ENCODE measurements around the gene FAM117A. TPM values are rescaled to one million over a fixed set of nuclear protein-coding genes. Genes with fewer than 3 reads are reported as not detected.

FAM117A gene
- total and polyA plus RNA-seq, 2 donors from 2014 or later, result 11.1 to 12.9 TPM

DNA sequence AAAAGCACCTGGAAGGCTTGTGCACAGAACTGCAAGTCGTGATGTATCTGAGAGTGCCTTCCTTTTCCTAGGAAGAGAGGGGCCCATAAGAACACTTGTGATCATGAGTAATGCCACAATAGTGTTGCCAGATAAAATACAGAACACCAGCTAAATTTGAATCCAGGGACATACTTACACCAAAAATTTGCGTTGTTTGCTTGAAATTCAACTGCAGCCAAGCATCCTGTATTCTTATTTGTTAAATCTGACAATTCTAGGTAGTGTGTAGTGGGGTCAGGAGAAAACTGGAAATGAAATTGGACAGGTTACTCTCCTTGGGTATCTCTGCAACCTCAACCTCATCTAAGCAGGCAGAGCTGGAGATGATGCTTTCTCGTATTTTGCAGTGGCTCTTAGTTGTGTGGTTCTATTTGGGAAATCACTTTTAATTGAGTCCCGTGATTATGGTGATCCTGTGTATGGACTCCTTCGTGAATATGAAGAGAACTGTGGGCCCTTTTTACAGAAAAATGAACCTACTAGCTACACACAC, 68.2 kb downstream of the FAM117A start:
- no peak for FAIRE-seq

DNA sequence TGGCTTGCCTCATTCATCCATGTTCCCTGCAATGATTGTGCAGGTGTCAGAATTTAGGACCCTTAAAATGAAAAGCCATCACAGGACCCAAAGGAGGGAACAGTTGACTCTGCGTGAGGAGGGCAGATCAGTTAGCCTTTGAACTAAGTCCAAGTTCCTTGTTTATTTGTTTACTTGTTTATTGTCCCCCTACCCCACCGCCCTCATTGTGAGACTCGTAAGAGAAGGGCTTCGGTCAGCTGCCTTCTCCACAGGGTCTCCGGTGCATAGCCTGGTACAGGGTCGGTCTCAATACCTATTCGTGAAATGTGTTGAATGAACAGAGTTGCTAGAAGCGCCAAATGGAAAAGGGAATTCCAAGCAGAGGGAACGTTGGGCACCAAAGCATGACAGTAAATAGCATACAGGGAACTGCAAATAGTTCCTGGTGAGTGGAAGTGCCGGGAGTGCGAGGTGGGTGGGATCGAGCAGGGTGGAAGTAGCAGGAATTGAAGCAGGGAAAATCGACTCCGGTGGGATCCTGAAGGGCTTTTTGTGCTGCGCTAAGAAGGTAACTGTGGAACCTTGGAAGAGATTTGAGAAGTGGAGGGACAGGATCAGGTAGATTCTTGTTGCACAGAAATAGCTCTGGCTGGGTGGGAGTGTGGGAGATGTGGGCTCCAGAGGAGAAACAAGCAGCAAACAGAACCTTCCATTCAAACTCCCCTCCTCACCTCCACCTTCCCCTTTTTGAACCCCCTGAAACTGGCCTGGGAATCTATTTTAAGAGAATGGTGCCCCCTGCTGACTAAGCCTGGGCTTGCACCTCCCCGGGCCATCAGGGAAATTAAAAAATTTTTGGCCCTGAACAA, 68.9 kb downstream of the FAM117A start:
- DNase-seq, result peak in 3 of 5 donors; percentile 50 to 64 (median 59)
- H3K27me3 ChIP-seq (ENCODE audit: control insufficient read depth, insufficient read depth, low read length), result no peaks in the 10 kb centered on the region
- no peak overlapping the region for H3K4me3 ChIP-seq (ENCODE audit: low read length in 3 of 3)
- no peaks in the 10 kb centered on the region for H3K9me3 ChIP-seq (ENCODE audit: control insufficient read depth in 2 of 3, insufficient read depth in 1 of 3, low read length in 3 of 3)
- H3K9ac ChIP-seq (ENCODE audit: low read length in 3 of 3), result peak overlapping the region in 1 of 3 donors; percentile 23
- H3K4me1 ChIP-seq (ENCODE audit: control insufficient read depth in 2 of 3, insufficient read depth in 2 of 3, low read depth in 1 of 3, low read length in 3 of 3), result no peaks in the 10 kb centered on the region
- no peak for FAIRE-seq
- H3K27ac ChIP-seq (ENCODE audit: low read depth in 2 of 2, low read length in 2 of 2), result no peak overlapping the region
- TF ChIP-seq, protein P1, sequence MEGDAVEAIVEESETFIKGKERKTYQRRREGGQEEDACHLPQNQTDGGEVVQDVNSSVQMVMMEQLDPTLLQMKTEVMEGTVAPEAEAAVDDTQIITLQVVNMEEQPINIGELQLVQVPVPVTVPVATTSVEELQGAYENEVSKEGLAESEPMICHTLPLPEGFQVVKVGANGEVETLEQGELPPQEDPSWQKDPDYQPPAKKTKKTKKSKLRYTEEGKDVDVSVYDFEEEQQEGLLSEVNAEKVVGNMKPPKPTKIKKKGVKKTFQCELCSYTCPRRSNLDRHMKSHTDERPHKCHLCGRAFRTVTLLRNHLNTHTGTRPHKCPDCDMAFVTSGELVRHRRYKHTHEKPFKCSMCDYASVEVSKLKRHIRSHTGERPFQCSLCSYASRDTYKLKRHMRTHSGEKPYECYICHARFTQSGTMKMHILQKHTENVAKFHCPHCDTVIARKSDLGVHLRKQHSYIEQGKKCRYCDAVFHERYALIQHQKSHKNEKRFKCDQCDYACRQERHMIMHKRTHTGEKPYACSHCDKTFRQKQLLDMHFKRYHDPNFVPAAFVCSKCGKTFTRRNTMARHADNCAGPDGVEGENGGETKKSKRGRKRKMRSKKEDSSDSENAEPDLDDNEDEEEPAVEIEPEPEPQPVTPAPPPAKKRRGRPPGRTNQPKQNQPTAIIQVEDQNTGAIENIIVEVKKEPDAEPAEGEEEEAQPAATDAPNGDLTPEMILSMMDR (IDR thresholded peaks at IDR 0.05; ENCODE audit: borderline replicate concordance, extremely low read depth, insufficient read depth), result peak; percentile 94
- intact Hi-C loops (cut with DNase I), result loop anchor here (5.0 kb wide), 1 partner anchor 123 kb away; no protein-coding TSS in a partner anchor
- H3K36me3 ChIP-seq (ENCODE audit: control insufficient read depth in 2 of 3, insufficient read depth in 3 of 3, low read length in 3 of 3), result peaks cover 0 to 3% (median 0%) of the 10 kb centered on the region in 3 donors

More for the DNA sequence above, 68.2 kb downstream of the FAM117A start:
- Histone ChIP-seq H3K27me3 (ENCODE audit: control insufficient read depth, insufficient read depth, low read length) (no peaks in the 10 kb centered on the region), H3K36me3 (ENCODE audit: control insufficient read depth in 2 of 3, insufficient read depth in 3 of 3, low read length in 3 of 3) (peaks cover 0 to 8% (median 7%) of the 10 kb centered on the region in 3 donors), H3K27ac (ENCODE audit: low read depth in 2 of 2, low read length in 2 of 2) (no peak overlapping the region), H3K9me3 (ENCODE audit: control insufficient read depth in 2 of 3, insufficient read depth in 1 of 3, low read length in 3 of 3) (no peaks in the 10 kb centered on the region), H3K4me3 (ENCODE audit: low read length in 3 of 3) (no peak overlapping the region), H3K9ac (ENCODE audit: low read length in 3 of 3) (no peak overlapping the region), H3K4me1 (ENCODE audit: control insufficient read depth in 2 of 3, insufficient read depth in 2 of 3, low read depth in 1 of 3, low read length in 3 of 3) (no peaks in the 10 kb centered on the region)
- intact Hi-C loops (cut with DNase I), result no loop called here
- DNase-seq, result no peak
- TF ChIP-seq, protein P1 (IDR thresholded peaks at IDR 0.05; ENCODE audit: borderline replicate concordance, extremely low read depth, insufficient read depth), result no peak

DNA sequence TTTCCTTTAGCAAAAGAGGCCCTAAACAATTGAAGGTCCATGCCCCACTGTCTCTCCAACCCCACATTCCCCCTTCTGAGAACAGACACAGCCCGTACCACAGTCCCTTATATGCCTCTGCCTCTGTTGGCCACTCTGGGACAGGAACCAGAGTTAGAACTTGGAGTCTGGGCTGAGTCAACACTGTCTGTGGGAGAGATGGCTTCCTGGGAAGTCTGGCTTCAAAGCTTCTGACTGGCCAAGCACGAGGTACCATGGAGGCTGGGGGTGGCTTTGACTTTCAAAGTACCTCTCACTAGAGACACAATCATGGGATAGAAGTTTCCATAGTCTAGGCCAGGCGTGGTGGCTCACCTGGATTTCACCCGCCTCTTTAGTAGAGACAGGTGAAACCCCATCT, 71.2 kb downstream of the FAM117A start:
- Histone ChIP-seq H3K27me3 (ENCODE audit: control insufficient read depth, insufficient read depth, low read length) (no peaks in the 10 kb centered on the region), H3K4me1 (ENCODE audit: control insufficient read depth in 2 of 3, insufficient read depth in 2 of 3, low read depth in 1 of 3, low read length in 3 of 3) (no peaks in the 10 kb centered on the region), H3K36me3 (ENCODE audit: control insufficient read depth in 2 of 3, insufficient read depth in 3 of 3, low read length in 3 of 3) (no peaks in the 10 kb centered on the region), H3K9me3 (ENCODE audit: control insufficient read depth in 2 of 3, insufficient read depth in 1 of 3, low read length in 3 of 3) (no peaks in the 10 kb centered on the region), H3K9ac (ENCODE audit: low read length in 3 of 3) (no peak overlapping the region), H3K27ac (ENCODE audit: low read depth in 2 of 2, low read length in 2 of 2) (no peak overlapping the region), H3K4me3 (ENCODE audit: low read length in 3 of 3) (no peak overlapping the region)
- TF ChIP-seq, protein P1 (IDR thresholded peaks at IDR 0.05; ENCODE audit: borderline replicate concordance, extremely low read depth, insufficient read depth), result no peak
- DNase-seq (no peak), FAIRE-seq (no peak)
- intact Hi-C loops (cut with DNase I), result loop anchor here (5.0 kb wide), 1 partner anchor 120 kb away; no protein-coding TSS in a partner anchor

Measured in kidney (tissue), 14 donors.